Spleen (tissue), 7 donors: Measurements from ENCODE around the gene ESAM.
A peak's percentile ranks its signal among the peaks of the same experiment; 100 is the strongest.

Experiments
- CTCF ChIP-seq, 11 experiments: fragments of 200-600 bp in 7 of 11; fragments of 450-650 bp in 4 of 11; sonication (generic) in 4 of 11; IDR thresholded peaks in 8 of 11; conservative IDR thresholded peaks in 3 of 11; 1 replicate in 7 of 11; 2 replicates in 4 of 11; pipeline versions ENCODE4 v1.4.0 to v1.8.0; 2016 to 2021; ENCODE audit warnings: antibody characterized with exemption in 11 of 11, inconsistent platforms in 4 of 11, mild to moderate bottlenecking in 1 of 11
- POLR2A ChIP-seq, 3 donors: fragments of 450-650 bp; IDR thresholded peaks; one replicate each; pipeline ENCODE4 v1.5.1; 2017; ENCODE audit warnings: antibody characterized with exemption in 3 of 3, mild to moderate bottlenecking in 1 of 3
- donor health status: DM: no; HTN: no; CAD: no; lungs with moderate emphysema.
- donor health status: DM: no; HTN: no; CAD: no.
- donor health status: DM: no; HTN: no; CAD: no.

GRCh38 chr11:124763156-124763947 is 1.3 kb upstream of the ESAM start:
- TF ChIP-seq CTCF (IDR thresholded peaks at IDR 0.05 in 8 of 11, conservative IDR thresholded peaks at IDR 0.05 in 3 of 11) (peak; percentile 55 to 90 (median 81)), POLR2A (IDR thresholded peaks at IDR 0.05) (no peak)
